ENCODE results near the gene PNMA1.

DNA sequence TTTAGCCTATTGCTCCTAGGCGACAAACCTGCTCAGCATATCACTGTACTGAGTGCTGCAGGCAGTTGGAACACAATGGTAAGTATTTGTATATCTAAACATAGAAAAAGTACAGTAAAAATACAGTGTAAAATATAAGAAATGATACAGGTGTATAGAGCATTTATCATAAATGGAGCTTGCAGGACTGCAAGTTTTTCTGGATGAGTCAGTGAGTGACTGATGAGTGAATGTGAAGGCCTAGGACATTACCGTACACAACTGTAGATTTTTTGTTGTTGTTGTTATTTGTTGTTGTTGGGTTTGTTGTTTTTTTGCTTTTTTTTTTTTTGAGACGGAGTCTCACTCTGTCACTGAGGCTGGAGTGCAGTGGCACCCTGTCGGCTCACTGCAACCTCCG, 33.4 kb downstream of the PNMA1 start:
- TF ChIP-seq, protein P1, sequence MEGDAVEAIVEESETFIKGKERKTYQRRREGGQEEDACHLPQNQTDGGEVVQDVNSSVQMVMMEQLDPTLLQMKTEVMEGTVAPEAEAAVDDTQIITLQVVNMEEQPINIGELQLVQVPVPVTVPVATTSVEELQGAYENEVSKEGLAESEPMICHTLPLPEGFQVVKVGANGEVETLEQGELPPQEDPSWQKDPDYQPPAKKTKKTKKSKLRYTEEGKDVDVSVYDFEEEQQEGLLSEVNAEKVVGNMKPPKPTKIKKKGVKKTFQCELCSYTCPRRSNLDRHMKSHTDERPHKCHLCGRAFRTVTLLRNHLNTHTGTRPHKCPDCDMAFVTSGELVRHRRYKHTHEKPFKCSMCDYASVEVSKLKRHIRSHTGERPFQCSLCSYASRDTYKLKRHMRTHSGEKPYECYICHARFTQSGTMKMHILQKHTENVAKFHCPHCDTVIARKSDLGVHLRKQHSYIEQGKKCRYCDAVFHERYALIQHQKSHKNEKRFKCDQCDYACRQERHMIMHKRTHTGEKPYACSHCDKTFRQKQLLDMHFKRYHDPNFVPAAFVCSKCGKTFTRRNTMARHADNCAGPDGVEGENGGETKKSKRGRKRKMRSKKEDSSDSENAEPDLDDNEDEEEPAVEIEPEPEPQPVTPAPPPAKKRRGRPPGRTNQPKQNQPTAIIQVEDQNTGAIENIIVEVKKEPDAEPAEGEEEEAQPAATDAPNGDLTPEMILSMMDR (IDR thresholded peaks at IDR 0.05; ENCODE audit: low read depth, low read length), result no peak
- TF ChIP-seq EZH2phosphoT487 (IDR thresholded peaks at IDR 0.05; ENCODE audit: low read depth), result no peak

Measured in OCI-LY3 (cell line).